HL-60 (cell line): ENCODE results near the gene DNAJC15.

ENCODE experiments used
- DNase-seq, 2 experiments: peaks; one replicate each; pipeline ENCODE4 v3.0.0-alpha.2; 2010 to 2020; ENCODE audit warnings: low read depth in 1 of 2, low spot score in 1 of 2
- H3K27ac ChIP-seq: fragments of 250-450 bp; sonication (Bioruptor Pico); replicated peaks from 2 replicates; pipeline ENCODE4 v1.5.1; 2020; ENCODE audit warnings: mild to moderate bottlenecking, moderate library complexity
- H3K27me3 ChIP-seq: fragments of 250-450 bp; sonication (Bioruptor Pico); 2 replicates; pipeline ENCODE4 v1.5.1; 2021; ENCODE audit warnings: mild to moderate bottlenecking, moderate library complexity; ENCODE audit not compliant: insufficient read depth, poor library complexity, severe bottlenecking
- H3K4me3 ChIP-seq: replicated peaks from 2 replicates; pipeline ENCODE4 v1.5.1; 2011; ENCODE audit warnings: mild to moderate bottlenecking, control low read depth, low read length; ENCODE audit not compliant: insufficient read depth
- CTCF ChIP-seq: IDR thresholded peaks from one replicate; pipeline ENCODE4 v1.5.1; 2011; ENCODE audit warnings: low read length, control low read depth, inconsistent platforms; ENCODE audit not compliant: insufficient read depth
- GABPA ChIP-seq: IDR thresholded peaks from 2 replicates; pipeline ENCODE4 v1.6.1; 2012; ENCODE audit warnings: low read depth
- POLR2AphosphoS5 ChIP-seq: IDR thresholded peaks from 2 replicates; pipeline ENCODE4 v1.6.1; 2012; ENCODE audit warnings: low read depth
- REST ChIP-seq: IDR thresholded peaks from 2 replicates; pipeline ENCODE4 v1.6.1; 2012; ENCODE audit warnings: low read depth; ENCODE audit not compliant: insufficient replicate concordance
- SPI1 ChIP-seq: IDR thresholded peaks from 2 replicates; pipeline ENCODE4 v1.6.1; 2012; ENCODE audit warnings: low read depth, mild to moderate bottlenecking, borderline replicate concordance

DNAJC15 gene

GRCh38 chr13:43009506-43009905, 13.9 kb upstream of the DNAJC15 start:
- TF ChIP-seq CTCF (no peak), SPI1 (no peak), GABPA (no peak), REST (no peak), POLR2AphosphoS5 (no peak)
- DNase-seq: no peak
- H3K27ac ChIP-seq: no peak overlapping the region
- no peaks in the 10 kb centered on the region for H3K27me3 ChIP-seq
- no peak overlapping the region for H3K4me3 ChIP-seq

- Histone ChIP-seq H3K27ac (no peak overlapping the region), H3K27me3 (no peaks in the 10 kb centered on the region), H3K4me3 (no peak overlapping the region)
- TF ChIP-seq POLR2AphosphoS5: no peak
- no peak for TF ChIP-seq SPI1
- no peak for TF ChIP-seq REST
- TF ChIP-seq GABPA: no peak
- no peak for TF ChIP-seq CTCF
- no peak for DNase-seq
These were observed 9.2 kb upstream of the DNAJC15 start for GRCh38 chr13:43014162-43014561.

GRCh38 chr13:43016226-43016625, 7.2 kb upstream of the DNAJC15 start:
- no peaks in the 10 kb centered on the region for H3K27me3 ChIP-seq
- no peak overlapping the region for H3K4me3 ChIP-seq
- no peak for DNase-seq
- no peak overlapping the region for H3K27ac ChIP-seq
- TF ChIP-seq CTCF (no peak), SPI1 (no peak), GABPA (no peak), POLR2AphosphoS5 (no peak), REST (no peak)
